DOHH2 (cell line): ENCODE data around the gene HAPLN3.
"Not testable (repeated sequence)": the region's sequence is repeated elsewhere in the genome, so short reads cannot be mapped to it uniquely, and the experiment has no call there.

ENCODE experiments used
- EZH2phosphoT487 ChIP-seq: fragments of 200-600 bp; sonication (generic); IDR thresholded peaks from 2 replicates; pipeline ENCODE4 v1.6.1; 2017; ENCODE audit warnings: borderline replicate concordance, mild to moderate bottlenecking, antibody characterized with exemption, low read length, moderate library complexity, mixed read lengths
- TF ChIP-seq, protein P1 (sequence below): fragments of 200-600 bp; sonication (generic); IDR thresholded peaks from one replicate; pipeline ENCODE4 v1.5.1; 2014; ENCODE audit warnings: antibody characterized with exemption, mild to moderate bottlenecking, low read depth, low read length; ENCODE audit not compliant: poor library complexity, severe bottlenecking

DNA sequence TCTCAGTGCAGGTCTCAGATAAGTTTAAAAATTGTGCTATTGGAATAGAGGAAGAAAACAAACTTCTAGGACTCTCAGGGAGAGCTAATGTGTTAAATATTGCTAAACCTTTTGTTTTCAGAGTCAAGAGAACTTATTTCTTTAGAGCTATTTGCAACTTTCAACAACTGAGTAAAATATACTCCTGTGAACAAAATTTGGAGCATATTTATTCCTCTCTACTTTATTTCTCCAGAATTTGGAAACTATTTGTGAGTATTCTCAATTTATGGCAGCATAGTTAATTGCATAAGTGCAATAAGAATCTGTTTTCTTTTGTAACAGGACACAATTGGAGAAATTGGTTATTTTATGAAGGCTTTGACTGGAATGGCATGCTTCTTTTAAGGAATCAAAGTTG, 32.8 kb upstream of the HAPLN3 start:
- TF ChIP-seq, protein P1, sequence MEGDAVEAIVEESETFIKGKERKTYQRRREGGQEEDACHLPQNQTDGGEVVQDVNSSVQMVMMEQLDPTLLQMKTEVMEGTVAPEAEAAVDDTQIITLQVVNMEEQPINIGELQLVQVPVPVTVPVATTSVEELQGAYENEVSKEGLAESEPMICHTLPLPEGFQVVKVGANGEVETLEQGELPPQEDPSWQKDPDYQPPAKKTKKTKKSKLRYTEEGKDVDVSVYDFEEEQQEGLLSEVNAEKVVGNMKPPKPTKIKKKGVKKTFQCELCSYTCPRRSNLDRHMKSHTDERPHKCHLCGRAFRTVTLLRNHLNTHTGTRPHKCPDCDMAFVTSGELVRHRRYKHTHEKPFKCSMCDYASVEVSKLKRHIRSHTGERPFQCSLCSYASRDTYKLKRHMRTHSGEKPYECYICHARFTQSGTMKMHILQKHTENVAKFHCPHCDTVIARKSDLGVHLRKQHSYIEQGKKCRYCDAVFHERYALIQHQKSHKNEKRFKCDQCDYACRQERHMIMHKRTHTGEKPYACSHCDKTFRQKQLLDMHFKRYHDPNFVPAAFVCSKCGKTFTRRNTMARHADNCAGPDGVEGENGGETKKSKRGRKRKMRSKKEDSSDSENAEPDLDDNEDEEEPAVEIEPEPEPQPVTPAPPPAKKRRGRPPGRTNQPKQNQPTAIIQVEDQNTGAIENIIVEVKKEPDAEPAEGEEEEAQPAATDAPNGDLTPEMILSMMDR, result not testable (repeated sequence)
- not testable (repeated sequence) for TF ChIP-seq EZH2phosphoT487
